ENCODE results near the gene ANKLE1.
"Not testable (repeated sequence)": the region's sequence is repeated elsewhere in the genome, so short reads cannot be mapped to it uniquely, and the experiment has no call there.

ANKLE1 gene

DNA sequence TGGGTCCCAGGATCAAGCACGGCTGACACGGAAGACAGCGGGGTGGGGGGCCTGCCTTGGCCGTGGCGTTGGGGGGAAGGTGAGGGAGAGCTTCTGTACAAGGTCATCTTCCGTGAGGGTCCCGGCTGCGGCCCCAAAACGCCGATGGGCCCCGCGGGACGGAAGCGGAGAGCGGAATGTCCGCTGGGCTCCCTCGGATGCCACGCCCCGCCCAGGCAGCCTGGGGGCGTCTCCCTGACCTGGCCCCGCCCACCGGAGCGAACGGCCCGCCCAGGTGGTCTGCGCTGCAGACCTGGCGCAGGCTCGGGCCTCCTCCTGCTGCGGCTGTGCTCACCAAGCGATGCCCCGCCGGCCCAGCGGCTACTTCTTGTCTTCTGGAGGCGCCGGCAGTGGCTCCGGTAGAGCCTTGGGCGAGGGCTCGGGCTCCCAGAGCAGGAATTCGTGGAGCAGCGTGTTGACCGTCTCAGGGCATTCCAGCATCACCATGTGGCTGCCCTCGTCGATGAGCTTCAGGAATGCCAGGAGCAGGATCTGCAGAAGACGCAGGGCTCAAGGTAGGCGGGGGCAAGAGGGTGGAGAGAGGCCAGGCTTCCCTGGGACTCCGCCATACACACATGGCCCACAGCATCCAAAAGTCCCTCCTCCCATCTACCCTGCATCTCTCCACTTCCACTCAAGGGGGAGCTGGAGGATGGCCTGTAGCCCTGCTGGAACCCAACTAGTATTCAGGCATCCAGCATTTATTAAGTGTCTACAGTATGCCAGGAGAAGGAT is 10.8 kb downstream of the ANKLE1 start:
- peak overlapping the region; percentile 44 for H3K4me3 ChIP-seq (ENCODE audit: control insufficient read depth, low read depth, low read length)
- no peak for DNase-seq (ENCODE audit: low read depth)

DNA sequence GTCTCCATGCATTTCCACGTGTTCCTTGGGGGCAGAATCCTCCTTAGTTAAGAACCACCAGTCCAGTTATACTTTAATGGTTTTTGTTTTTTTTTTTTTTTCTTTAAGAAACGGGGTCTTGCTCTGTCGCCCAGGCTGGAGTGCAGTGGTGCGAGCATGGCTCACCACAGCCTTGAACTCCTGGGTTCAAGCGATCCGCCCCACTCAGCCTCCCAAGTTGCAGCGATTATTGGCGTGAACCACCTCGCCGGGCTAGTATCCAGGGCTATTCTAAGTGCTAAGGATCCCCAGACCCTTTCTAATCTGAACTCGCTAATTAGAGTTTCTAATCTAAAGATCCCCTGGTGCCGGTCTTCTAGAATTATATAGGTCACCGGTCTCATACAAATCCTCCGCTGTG is 11.9 kb downstream of the ANKLE1 start:
- H3K4me3 ChIP-seq (ENCODE audit: control insufficient read depth, low read depth, low read length), result no peak overlapping the region
- no peak for DNase-seq (ENCODE audit: low read depth)
- no peak for TF ChIP-seq CTCF (IDR thresholded peaks at IDR 0.05; ENCODE audit: control insufficient read depth, insufficient read depth, low read depth, low read length, missing control alignments)

More for the DNA sequence above, 10.8 kb downstream of the ANKLE1 start:
- peak; percentile 88 for TF ChIP-seq CTCF (IDR thresholded peaks at IDR 0.05; ENCODE audit: control insufficient read depth, insufficient read depth, low read depth, low read length, missing control alignments)

DNA sequence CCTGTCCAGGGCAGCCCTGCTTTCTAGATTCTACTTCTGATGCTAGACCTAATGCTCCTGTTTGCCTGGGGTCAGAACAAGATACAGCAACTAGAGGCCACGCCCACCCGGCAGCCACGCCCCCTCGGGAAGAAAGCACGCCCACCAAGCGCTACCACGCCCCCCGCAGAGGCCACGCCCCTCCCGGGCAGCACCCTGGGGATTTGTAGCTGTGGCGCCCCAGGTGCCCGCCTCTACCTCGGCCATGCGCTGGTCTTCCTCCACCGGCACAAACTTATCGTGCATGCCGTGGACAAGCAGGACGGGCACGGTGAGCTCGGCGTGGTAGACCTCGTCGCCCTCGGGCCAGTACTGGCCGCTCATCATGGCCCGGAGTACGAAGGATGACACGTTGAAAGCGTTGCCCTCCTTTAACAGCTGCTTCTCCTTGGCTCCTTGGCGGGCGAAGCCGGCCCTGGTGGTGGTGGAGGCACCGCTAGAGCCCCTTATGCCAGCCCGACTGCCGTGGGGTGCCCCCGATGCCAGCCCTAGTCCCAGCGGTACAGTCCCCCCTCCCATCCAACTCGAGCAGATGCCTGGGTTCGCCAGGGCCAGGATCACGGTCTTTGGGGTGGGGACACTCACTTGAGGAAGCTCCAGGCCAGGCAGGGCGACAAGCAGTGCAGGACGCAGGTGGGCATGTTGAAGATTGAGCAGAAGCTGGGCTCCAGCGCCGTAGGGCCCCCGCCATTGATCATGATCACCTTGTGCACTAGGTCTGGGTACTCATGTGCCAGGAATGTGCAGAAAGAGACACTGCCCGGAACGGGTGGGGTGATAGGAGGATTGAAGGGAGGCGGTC is 12.6 kb downstream of the ANKLE1 start:
- DNase-seq (ENCODE audit: low read depth), result no peak
- no peak overlapping the region for H3K4me3 ChIP-seq (ENCODE audit: control insufficient read depth, low read depth, low read length)

GRCh38 chr19:17295551-17295950 is 13.8 kb downstream of the ANKLE1 start:
- DNase-seq (ENCODE audit: low read depth); H3K4me3 ChIP-seq (ENCODE audit: control insufficient read depth, low read depth, low read length): not testable (repeated sequence)

More for the DNA sequence above, 12.6 kb downstream of the ANKLE1 start:
- no peak for TF ChIP-seq CTCF (IDR thresholded peaks at IDR 0.05; ENCODE audit: control insufficient read depth, insufficient read depth, low read depth, low read length, missing control alignments)

DNA sequence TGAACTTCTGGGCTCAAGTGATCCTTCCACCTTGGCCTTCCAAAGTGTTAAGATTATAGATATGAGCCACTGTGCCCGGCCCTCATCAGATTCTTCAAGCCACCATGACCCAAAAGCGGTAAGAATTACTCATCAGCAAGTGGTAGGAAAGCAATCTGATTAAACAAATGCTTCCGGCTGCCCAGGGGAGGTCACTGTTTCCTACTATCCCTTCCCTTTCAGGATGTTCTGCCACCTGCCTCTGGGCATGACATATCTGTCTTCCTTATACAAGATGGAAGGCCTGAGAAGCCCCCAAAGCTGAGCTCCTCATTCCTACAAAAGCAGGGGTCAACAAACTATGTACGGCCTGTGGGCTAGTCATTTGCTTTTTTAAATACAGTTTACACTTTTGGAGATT is 14.6 kb downstream of the ANKLE1 start:
- no peak overlapping the region for H3K4me3 ChIP-seq (ENCODE audit: control insufficient read depth, low read depth, low read length)
- TF ChIP-seq CTCF (IDR thresholded peaks at IDR 0.05; ENCODE audit: control insufficient read depth, insufficient read depth, low read depth, low read length, missing control alignments), result no peak
- no peak for DNase-seq (ENCODE audit: low read depth)

DNA sequence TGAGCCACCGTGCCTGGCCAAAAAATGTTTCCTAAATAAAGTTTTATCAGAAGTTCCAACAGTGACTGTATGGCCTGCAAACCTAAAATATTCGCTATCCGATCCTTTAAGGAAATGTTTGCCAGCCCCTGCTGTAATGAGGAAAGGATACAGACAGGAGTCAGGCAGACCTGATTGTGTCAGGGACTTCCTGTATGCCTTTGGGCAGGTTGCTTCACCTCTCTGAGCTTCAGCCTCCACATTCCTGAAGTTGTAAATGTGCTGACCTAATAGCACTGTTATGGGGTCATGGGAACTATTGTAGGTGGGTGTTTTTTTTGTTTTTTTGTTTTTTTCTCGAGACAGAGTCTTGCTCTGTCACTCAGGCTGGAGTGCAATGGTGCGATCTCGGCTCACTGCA is 15.3 kb downstream of the ANKLE1 start:
- DNase-seq (ENCODE audit: low read depth), result no peak
- H3K4me3 ChIP-seq (ENCODE audit: control insufficient read depth, low read depth, low read length), result no peak overlapping the region
- TF ChIP-seq CTCF (IDR thresholded peaks at IDR 0.05; ENCODE audit: control insufficient read depth, insufficient read depth, low read depth, low read length, missing control alignments), result no peak
